Measurements from ENCODE around the gene NCOA5. TPM values are rescaled to one million over a fixed set of nuclear protein-coding genes. Genes with fewer than 3 reads are reported as not detected.

The NCOA5 gene
- 22.9 and 25.3 TPM in 2 replicates for total RNA-seq

GRCh38 chr20:46089417-46090388 is at the start of gene NCOA5:
Gene NCOA5, minus strand, starts transcription at chr20:46089962. Its CDS starts 10,538 bp downstream, at chr20:46079424.

GRCh38 chr20:46117704-46118467 is 28.1 kb upstream of the NCOA5 start, which contains the start of gene CD40:
Gene CD40, plus strand, starts transcription at chr20:46118314. Its CDS starts 30 bp downstream, at chr20:46118344.

GRCh38 chr20:46028772-46029371 is 60.9 kb downstream of the NCOA5 start, which contains the start of gene SLC12A5:
Gene SLC12A5, plus strand, starts transcription at chr20:46029215. Its CDS starts 130 bp downstream, at chr20:46029345.

Other genes starting within 250 kb of the NCOA5 start
- 37.2 and 57.0 TPM in 2 replicates for gene ACOT8, start 232.6 kb downstream of the NCOA5 start, total RNA-seq
- gene ZSWIM3, start 232.3 kb downstream of the NCOA5 start, total RNA-seq: 3.3 and 4.1 TPM in 2 replicates
- gene ZSWIM1, start 208.7 kb downstream of the NCOA5 start, total RNA-seq: 9.1 and 11.7 TPM in 2 replicates
- 1.3 TPM in 1 of 2 replicates, not detected in the other for gene SPATA25, start 202.3 kb downstream of the NCOA5 start, total RNA-seq
- 2.2 and 2.3 TPM in 2 replicates for gene NEURL2, start 198.8 kb downstream of the NCOA5 start, total RNA-seq
- gene CTSA, start 198.6 kb downstream of the NCOA5 start, total RNA-seq: 129 and 130 TPM in 2 replicates
- 6.3 and 11.5 TPM in 2 replicates for gene PLTP, start 177.8 kb downstream of the NCOA5 start, total RNA-seq
- gene PCIF1, start 155.3 kb downstream of the NCOA5 start, total RNA-seq: 16.1 and 20.9 TPM in 2 replicates
- 12.1 TPM in 2 replicates for gene ZNF335, start 117.8 kb downstream of the NCOA5 start, total RNA-seq
- gene MMP9, start 81.1 kb downstream of the NCOA5 start, total RNA-seq: 0.07 TPM in 1 of 2 replicates, not detected in the other
- under 0.01 and 0.10 TPM in 2 replicates for gene SLC12A5, start 60.7 kb downstream of the NCOA5 start, total RNA-seq
- gene CD40, start 28.4 kb upstream of the NCOA5 start, total RNA-seq: 10.9 and 12.9 TPM in 2 replicates
- not detected in 2 replicates for gene CDH22, start 218.5 kb upstream of the NCOA5 start, total RNA-seq

All from mammary microvascular endothelial cell (primary cell).